HG03342 (cell line): ENCODE data around the gene GRIK5.

Experiments
- ATAC-seq: cut with Tn5 transposase; IDR thresholded peaks from one replicate; pipeline ENCODE4 v1.9.1; 2021; ENCODE audit warnings: mild to moderate bottlenecking, moderate library complexity; ENCODE audit not compliant: unreplicated experiment

The GRIK5 gene

DNA sequence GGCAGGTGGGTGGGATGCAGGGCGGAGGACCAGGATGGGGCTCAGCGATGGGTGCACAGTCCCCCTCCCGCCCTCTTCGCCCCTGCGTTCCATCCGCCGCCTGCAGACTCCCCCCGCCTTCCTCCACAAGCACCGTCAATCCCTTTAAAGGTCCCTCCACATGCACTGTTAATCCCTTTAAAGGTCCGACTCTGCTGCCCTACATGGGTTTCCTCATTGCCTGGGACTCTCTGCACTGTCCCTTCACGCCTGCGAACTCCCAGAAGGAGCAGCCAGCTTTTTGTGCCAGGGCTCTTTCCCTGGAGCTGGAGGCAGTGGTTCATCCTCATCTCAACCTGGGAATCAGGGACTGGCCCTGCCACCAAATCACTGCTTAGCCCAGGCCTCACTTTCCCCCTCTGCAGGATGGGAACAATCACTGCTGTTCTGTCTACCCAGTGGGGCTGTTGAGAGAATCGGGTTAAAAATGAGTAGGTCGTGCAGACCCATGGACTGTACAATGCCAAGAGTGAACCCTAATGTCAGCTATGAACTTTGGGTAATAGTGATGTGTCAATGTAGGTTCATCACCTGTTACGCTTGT is 26.3 kb upstream of the GRIK5 start:
- ATAC-seq = no peak

DNA sequence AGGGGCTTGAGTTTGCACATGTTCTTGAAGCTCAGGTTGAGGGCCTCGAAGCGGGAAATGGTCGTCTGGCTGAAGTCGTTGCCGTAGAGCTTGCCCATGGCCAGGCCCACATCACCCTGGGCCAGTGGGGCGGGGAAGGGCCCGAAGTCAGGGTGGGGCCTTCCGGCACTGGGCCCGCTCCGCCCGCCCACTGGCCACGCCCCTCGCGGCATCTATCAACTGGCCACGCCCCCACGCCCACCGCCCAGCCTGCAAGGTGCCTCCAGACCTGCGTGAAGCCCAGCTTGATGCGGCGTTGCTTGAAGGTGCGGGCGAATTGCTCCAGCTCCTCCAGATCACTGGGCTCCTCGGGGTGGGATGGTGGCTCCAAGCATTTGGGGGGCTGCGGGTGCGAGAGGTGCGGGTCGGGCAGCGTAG is 25.8 kb upstream of the GRIK5 start:
- no peak for ATAC-seq

DNA sequence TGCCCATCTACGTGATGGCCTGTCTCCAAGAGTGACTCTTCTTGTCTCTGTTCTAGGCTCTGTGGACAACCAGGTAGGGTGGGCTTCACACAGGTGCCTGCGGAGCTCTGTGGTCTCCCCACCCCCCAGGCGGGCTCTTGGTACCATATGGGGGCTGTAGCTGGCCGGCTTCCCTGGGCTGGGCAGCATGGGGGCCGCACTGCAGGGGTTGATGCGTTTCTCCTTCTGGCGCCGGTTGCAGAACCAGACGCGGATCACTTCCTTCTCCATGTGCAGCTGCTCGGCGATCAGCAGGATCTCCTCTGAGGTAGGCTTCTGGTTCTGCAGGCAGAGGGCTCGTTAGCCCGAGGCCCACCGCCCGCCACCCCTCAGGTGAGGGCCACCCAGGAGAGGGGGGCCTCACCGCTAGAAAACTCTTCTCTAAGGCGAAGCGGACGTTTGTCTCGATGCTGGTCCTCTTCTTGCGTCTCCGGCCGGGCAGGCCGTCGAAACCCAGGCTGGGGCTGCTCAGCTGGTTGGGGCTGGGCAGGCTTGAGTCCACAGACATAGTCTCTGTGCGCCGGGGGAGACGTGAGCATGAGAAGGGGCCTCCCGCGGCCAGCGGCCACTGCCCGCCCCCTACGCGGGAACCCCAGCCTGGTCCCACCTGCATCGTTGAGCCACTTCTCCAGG is 25.3 kb upstream of the GRIK5 start:
- no peak for ATAC-seq

DNA sequence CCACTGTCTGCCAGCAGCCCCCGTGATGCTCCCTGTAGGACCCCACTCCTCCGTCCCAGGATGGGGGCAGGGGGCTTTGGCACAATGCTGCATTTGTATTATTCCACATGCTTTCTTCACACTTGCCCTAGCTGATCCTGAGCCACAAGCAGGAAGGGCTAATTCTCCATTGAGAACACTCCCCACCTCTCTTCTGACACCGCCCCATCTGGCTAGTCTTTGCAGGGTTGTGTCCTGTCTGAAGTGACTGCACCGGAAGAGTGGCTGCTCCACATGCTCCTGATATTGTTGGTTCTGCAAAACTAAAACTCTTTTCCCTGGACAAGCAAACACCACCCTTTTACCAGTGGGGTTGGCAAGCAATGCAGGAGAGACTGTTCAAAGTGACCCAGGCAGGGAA is 23.9 kb upstream of the GRIK5 start:
- ATAC-seq = no peak

DNA sequence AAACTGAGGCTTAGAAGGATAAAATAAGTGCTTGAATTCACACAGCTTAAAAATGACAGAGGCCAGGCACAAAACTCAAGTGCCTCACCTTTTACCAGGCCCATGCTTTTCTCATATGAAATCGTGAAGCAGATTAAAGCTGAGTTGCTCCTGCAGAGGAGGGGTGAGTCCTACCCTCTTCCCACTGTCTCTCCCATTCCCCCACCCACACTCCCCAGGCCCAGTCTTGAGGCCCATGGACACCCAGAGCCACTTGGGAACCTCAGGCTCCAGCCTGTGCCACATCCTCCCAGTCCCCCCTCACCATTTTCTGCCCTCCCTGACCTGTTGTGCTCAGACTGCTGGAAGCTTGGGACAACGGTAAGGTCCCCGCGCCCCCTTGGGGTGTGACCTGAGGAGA is 23.5 kb upstream of the GRIK5 start:
- no peak for ATAC-seq

DNA sequence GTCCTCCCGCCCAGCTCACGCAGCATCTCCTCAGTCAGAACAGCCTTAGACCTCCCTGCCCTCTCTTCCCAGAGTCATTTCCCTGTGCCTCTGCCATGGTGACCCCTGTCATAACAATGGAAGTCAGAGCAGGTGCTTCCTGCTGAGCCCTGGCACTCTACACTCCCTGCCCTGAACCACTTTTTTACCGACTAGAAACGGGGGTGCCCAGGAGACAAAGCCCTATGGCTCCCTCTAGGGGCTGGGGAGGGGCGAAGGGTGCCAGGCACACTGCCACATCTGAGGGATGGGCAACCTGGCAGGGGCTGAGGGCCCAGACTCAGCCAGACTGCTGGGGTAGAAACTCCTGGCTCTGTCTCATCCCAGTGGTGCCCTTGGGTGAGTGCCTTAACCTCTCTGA is 22.3 kb upstream of the GRIK5 start:
- ATAC-seq = no peak

DNA sequence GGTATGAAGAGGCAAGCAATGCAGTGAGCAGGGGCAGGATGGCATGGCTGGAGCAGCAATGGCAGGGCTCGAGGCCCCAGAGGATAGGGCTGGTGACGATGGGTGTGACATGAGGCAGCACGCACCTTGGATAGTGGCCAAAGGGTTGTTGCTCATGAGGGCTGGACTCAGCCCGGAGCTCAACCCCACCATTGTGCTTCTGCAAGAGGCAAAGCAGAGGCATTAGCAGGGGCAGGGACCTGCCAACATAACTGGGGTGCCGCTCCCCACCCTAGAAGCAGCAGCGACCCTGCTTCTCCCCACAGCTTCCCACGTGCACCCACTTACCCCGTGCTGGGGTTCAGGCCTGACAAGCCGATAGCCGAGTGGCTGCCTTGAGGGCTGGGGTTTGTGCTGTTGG is 21.7 kb upstream of the GRIK5 start:
- no peak for ATAC-seq

DNA sequence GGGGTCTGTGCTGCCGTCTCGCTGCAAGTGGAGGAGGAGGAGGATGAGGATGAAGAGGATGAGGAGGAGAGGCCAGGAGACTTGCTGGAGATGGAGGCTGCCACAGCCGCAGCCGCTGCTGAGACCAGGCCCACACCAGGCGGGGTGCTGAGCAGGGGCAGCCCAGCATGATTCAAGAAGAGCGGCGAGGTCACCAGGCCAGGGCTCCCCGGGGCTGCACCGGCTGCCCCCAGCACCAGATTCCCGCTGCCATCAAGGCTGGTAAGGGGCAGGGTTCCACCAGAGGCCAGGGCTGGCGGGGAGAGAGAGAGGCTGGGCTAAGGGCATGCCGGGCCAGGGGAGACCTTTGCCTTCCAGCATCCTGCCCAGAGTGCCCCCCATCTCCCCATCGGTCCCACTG is 21.3 kb upstream of the GRIK5 start:
- ATAC-seq = no peak

DNA sequence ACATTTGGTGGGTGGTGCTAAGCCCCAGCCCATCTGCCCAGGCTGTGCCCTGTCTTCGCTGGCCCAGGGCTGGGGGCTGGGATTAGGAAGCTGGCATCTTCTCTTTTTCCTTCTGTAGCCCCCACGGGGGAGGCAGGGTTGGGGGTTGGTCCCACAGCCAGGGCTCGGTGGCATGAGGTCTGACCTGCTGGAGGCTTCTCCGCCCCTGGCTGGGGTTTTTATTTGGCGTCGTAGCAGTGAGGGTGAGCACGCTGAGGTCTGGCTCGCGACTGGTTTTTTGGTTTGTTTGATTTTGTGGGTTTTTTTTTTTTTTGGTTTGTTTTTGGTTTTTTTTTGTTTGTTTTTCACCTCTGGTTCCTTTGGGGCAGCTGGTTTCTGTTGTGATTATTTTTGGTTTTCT is 20.7 kb upstream of the GRIK5 start:
- ATAC-seq = no peak

DNA sequence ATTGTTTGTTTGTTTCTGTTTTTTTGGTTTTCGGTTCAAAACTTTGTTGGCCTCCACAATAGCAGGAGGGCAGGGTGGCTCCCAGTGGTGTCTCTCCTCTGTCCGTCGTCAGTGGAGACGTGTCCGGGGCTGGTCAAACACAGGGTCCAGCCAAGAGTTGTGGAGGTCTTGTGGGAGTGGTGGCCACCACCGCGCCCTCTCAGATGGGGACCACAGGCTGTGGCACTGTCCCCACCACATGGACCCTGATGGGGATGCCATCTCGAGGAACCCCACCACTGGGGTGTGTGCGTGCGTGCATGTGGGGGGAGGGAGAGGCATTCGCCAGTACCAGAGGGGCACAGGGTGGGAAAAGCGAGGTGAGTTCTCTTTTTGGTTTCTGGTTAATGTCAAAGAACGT is 19.8 kb upstream of the GRIK5 start:
- no peak for ATAC-seq

DNA sequence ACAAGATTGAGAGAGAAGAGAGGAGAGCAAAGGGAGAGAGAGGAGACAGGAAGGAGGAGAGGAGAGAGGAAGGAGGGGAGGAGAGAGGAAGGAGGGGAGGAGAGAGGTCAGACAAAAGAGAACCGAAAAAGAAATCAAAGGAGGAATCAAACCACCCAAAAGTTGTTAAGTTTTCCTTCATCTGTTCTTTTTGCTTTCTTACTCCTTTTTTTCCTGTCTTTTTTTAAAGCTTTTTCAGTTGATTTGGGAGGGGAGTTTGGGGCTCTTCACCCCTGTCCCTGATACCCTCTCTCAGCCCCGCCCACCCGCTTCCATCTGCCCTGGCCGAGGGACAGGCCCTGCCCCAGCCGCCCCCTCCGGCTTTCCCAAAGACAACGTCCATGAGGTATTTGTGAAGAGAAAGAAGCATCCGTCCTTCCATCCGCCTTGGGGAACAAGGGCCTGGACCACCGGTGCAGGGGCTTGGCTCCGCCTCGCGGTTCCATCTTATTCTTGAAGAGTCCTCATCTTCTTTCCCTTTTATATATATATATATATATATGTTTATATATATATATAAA is 19.3 kb upstream of the GRIK5 start:
- no peak for ATAC-seq

DNA sequence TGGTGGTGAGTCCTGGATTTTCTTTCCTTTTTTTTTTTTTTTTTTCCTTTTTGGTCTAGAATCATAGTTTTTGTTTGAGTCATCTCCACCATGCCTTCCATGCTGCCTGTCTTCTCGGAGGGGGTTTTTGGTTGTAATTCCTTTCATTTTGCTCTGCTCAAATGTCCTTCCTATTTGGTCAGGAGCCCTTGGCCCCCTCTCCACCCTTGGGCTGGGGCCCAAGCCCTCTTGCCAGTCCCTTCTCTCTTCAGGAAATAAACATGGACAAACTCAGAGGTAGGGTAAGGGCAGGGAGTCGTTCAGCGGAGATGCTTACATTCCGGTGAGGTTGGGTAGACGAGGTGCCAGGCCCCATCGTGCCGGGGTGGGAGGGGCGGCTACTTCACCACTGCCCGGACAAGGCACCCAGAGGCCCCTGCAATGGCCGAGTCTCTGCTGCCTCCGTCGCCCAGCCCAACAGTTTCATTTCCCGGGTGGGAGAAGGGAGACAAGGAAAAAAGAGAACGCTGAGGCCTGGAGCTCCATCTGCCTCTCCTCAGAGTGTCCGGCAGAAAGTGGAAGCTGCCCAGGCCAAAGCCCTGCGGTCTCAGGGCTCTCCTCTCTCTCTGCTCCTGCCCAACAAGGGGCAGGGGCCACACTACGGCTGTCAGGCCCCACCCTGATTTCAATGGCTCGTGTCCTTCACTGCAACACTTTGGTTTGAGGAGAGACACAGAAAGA is 18.6 kb upstream of the GRIK5 start:
- ATAC-seq = no peak

DNA sequence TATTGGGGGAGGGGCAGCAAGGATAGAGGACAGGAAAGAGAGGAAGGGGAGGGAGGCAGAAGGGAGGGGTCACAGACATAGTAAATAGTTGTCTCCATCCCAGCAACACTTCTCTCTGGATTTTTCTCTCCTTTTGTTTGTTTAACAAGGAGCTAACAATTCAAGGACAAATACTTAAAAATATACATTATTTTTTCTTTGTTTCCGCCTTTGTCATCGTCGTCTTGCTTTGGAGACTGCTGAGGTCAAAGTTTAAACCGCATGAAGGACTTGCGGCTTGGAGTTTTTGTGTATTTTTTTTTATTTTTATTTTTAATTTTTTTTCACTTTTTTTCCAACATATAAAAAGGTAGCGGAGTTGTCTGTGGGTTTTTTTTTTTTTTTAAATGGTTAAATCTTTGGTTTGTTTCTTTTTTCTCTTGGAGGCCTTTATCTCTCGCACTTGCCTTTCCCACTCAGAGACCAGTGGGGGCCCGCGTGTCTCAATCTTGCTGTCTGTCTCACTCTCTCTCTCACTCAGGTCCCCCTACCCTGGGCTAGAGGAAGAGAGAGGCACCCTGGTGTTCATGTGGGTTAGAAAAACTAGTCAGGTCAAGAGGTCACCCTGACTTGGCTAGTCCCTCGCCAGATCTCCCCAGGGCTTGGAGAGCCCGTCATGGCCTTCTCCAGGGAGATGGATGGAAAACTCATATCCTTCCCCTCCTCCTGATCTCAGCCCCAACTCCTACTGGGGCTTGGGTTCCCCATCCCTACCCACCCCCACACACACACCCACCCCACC is 17.0 kb upstream of the GRIK5 start:
- no peak for ATAC-seq

DNA sequence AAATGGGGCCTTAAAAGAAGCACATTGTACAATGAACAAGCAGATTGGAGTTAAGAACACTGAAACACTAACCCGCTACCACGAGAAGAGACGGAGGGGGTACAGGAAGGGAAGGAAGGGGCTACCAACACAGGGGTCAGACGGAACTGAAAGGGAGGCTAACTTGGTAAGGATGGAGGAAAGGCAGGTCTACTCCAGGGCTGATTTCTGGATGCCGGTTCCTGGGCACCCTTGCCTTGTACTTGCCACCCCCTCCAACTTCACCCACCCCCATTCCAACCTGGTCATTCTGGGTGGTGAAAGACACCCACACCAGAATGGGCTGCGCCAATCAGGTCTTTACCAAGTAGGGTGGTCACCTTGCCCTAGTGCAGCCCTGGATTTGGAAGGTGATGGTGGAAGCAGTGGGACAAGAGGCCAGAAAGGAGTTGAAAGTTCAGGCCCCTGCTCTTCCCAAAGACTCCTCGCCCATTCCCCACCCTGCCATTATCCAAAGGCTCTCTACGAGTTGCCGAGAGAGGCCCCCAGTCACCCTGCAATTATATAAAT is 16.3 kb upstream of the GRIK5 start:
- no peak for ATAC-seq

DNA sequence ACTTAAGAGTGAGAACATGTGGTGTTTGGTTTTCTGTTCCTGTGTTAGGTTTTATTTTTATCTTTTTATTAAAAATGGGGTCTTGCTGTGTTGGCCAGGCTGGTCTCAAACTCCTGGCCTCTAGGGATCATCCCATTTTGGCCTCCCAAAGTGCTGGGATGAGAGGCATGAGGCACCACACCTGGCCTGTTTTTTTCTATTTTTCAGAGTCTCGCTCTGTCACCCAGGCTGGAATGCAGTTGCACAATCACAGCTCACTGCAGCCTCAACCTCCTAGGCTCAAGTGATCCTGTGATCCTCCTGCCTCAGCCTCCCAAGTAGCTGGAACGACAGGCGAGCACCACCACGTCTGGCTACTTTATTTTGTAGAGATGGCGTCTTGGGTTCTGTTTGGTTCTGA is 13.5 kb upstream of the GRIK5 start:
- no peak for ATAC-seq

DNA sequence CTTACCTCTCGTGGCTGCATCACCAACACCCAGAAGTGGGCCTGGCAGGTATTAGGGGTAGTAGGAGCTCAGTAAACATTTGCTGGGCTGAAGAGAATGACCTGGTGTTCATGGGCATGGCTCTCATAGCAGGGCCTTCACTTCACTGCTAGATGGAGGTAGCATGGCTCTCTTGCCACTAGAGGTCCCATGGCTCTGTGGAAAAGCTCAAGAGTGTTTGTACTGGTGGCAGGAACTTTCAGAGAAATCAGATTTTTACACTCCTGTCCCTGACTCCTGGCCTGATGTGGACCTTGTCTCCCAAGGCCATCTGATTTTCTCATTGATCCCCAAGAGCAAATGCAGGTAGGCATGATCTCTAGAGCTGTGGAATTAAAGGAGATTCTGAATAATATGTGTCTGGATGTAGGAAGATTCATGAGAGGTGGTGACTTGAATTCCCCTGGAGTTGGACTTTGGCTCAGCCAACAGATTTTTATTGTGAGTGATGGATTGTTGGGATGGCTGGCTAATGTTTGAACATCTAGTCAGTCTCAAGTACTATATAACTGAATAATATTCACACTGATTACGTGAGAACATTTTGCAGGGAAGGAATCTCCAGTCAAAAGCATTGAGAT is 11.7 kb upstream of the GRIK5 start:
- no peak for ATAC-seq

DNA sequence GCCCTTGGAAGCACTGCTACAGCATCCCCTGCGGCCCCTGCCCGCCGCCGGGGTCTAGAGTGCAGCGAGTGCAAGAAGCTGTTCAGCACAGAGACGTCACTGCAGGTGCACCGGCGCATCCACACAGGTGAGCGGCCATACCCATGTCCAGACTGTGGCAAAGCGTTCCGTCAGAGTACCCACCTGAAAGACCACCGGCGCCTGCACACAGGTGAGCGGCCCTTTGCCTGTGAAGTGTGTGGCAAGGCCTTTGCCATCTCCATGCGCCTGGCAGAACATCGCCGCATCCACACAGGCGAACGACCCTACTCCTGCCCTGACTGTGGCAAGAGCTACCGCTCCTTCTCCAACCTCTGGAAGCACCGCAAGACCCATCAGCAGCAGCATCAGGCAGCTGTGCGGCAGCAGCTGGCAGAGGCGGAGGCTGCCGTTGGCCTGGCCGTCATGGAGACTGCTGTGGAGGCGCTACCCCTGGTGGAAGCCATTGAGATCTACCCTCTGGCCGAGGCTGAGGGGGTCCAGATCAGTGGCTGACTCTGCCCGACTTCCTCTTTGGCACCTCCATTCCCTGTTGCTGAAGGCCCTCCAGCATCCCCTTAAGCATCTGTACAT is 10.9 kb upstream of the GRIK5 start:
- no peak for ATAC-seq

DNA sequence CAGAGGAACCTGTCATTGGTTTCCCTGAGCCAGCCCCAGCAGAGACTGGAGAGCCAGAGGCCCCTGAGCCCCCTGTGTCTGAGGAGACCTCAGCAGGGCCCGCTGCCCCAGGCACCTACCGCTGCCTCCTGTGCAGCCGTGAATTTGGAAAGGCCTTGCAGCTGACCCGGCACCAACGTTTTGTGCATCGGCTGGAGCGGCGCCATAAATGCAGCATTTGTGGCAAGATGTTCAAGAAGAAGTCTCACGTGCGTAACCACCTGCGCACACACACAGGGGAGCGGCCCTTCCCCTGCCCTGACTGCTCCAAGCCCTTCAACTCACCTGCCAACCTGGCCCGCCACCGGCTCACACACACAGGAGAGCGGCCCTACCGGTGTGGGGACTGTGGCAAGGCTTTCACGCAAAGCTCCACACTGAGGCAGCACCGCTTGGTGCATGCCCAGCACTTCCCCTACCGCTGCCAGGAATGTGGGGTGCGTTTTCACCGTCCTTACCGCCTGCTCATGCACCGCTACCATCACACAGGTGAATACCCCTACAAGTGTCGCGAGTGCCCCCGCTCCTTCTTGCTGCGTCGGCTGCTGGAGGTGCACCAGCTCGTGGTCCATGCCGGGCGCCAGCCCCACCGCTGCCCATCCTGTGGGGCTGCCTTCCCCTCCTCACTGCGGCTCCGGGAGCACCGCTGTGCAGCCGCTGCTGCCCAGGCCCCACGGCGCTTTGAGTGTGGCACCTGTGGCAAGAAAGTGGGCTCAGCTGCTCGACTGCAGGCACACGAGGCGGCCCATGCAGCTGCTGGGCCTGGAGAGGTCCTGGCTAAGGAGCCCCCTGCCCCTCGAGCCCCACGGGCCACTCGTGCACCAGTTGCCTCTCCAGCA is 10.1 kb upstream of the GRIK5 start:
- ATAC-seq = no peak

DNA sequence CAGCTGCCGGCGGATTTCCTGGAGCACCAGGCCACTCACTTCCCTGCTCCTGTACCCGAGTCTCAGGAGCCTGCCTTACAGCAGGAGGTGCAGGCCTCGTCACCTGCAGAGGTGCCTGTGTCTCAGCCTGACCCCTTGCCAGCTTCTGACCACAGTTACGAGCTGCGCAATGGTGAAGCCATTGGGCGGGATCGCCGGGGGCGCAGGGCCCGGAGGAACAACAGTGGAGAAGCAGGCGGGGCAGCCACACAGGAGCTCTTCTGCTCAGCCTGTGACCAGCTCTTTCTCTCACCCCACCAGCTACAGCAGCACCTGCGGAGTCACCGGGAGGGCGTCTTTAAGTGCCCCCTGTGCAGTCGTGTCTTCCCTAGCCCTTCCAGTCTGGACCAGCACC is 9.3 kb upstream of the GRIK5 start:
- ATAC-seq = no peak
